Right ventricle myocardium inferior (tissue), 1 donor: Measurements from ENCODE around the gene DGKD. TPM values are rescaled to one million over a fixed set of nuclear protein-coding genes. Genes with fewer than 3 reads are reported as not detected.
"Not testable (repeated sequence)": the region's sequence is repeated elsewhere in the genome, so short reads cannot be mapped to it uniquely, and the experiment has no call there.

ENCODE experiments used
- ATAC-seq: fragments of 200-7000 bp; cut with Tn5 transposase; one replicate; pipeline ENCODE4 v1.9.1; 2020; ENCODE audit warnings: mild to moderate bottlenecking, moderate library complexity
- DNase-seq: peaks from one replicate; pipeline ENCODE4 v3.0.0; 2021; ENCODE audit errors: missing footprints
- intact Hi-C: fragments of 100-400 bp; cut with DNase I; formaldehyde crosslinking; loops from one replicate; pipeline ENCODE4 v1.11.0; 2022
- total RNA-seq: library from RNA; stranded (reverse); fragmentation: NEBNext Ultra II Directional; extraction: Animal tissue kit (Norgen Biotek cat#: 25700); gene quantifications from one replicate; pipeline ENCODE4 v1.2.1, GENCODE V29; 2021
- donor health status: DM: no; HTN: yes; CAD: no; lungs with severe emphysema.

DGKD gene
- total RNA-seq, 1 donor from 2014 or later: 29.2 TPM

DNA sequence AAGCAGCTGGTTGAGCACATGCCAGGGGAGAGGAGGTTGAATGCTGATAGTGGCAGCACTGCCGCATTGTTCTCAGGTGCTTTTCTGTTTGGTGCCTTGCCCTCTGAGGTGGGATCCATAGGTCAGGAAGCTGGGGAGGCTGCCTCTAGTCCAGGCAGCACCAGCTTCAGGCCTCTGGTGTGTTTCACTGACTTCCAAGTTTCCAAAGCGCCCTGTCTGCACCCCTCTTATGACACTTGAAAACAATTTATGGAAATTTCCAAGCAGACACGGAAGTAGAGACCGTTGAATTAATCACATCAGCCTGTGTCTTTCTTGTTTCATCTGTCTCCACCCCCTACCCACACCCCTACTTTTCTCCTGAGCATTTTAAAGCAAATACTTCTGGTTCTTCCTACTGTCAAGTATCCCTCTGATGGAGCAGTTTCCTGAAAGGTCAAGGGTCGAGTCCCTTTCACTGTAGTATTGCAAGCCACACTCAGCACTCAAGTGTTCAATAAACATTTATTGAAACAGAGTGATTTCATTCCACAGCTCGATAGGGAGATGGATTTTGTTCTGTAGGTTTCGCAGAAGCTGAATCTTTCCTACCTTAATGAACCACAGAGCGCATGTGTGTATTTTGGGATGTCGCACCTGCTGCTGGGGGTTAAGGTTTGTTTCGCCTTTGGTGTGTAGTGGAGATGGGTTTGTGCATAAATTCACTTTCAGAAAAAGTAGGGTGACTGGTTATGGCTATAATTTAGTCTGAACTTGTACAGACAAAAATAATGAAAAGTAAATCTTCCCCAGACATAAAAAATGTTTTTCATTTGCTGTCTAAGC lies 21.4 kb downstream of the DGKD start:
- DNase-seq (no peak), ATAC-seq (no peak)
- intact Hi-C loops: no loop called here

DNA sequence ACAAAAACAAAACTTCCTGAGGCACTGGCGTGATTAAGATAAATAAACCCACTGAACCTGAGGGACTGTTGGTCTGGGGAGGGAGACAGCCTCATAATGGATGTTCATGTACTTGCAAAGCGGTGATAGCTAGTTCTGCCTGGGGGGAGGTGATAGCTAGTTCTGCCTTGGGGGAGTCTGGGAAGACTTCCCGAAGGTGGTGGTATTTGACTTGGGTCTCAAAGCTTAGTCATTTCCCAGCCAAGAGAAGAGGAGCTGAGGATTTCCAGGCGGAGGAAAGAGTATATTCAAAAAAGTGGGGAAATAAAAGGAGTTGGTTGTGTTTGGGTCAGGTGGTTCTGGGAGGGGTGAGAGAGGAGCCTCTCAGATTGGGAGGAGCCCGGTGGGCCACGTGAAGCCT lies 24.7 kb downstream of the DGKD start:
- no peak for ATAC-seq
- intact Hi-C loops: no loop called here
- DNase-seq: no peak

DNA sequence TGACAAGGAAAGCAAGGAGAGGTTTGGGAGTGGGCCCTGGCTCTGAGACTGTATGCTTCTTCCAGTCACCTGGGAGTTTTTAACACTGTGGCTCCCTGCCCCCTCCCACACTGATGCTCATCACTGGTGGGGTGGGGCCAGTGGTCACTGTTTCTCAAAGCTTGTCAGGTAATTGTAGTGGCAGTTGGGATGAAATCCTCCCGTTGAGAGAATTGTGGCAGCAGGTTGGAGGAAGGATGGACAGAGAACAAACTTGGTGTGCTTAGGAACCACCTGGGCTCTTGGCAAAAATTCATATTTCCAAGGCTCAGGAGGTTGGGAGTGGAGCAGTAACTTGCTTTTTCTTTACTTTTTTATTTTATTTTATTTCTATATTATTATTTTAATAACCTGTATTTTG lies 25.1 kb downstream of the DGKD start:
- ATAC-seq (no peak), DNase-seq (no peak)
- intact Hi-C loops: no loop called here

DNA sequence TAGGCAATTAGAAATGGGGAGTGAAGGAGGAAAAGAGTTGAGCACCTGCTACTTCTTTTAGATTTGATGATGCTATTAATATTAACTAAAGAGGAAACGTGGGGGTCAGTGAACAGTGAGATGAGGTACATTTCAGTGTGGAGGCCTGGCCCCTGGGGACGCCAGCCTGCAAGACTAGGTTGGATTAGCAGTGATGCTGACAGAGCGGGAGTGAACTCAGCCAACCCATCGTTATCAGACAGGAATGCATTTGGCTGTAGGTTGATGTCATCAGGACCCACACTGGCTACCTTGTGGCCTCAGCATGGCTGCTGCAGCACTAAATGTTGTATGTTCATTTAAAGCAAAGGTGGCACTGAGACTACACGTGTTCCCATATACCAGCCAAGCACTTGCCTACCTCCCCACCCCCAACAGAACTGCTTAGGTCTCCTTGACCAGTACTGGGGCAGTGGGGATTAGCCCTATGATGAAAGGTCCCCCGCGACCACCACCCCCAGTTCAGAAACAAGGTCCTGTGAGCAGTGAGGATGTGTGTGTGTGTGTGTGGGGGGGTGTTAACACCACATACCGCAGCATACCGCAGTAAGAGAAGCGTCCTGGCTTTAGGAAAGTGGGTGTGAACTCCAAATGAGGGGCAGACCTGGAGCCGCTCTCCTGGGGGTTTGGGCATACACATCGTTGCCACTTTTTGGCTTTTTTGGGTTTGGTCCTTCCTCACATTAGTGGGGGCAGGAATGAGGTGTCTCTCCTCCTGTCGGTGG lies 26.0 kb downstream of the DGKD start:
- ATAC-seq (no peak), DNase-seq (no peak)
- intact Hi-C loops: no loop called here

DNA sequence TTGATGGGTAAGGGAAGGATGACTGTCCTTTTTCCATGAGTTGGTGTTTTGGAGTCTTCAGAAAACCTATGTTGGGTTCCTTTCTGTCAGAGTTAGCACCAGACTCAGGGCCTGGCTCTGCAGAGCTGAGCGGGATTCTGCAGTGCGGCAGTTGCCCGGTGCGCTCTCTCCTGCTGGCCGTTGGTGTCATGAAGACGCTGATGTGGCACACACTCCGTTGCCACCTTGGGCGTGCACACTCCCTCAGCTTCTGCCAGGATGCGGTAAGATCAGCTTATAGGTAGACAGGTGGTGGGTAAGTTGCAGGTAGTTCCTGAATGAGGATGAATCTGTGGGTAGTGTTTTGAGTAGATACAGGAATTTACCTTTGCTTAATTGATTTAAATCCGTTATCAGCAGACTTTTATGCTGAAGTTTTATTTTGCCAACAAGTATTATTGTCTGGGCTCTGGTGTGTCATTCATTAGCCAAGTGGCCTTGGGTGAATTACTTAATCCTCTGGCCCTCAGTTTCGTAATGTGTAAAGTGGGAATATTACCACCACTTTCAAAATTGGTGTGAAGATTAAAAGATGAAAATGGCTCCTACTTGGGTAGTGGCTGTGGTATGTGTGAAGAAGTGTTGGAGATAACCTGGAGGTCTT lies 26.8 kb downstream of the DGKD start:
- no peak for DNase-seq
- no peak for ATAC-seq
- intact Hi-C loops: no loop called here

DNA sequence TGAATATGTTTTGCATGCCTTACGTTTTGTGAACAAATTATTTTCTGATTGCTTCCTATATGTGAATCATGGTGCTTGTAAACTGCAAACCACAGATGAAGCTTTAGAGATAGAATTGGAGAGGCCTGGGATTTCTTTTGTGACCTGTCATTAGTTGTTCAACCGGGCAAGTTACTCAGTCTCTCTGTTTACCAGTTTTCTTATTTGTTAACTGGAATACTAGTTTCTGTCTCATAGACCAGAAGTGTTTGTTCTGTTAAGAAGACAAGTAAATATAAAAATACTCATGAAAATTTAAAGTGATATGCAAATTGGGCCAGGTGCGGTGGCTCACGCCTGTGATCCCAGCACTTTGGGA lies 27.3 kb downstream of the DGKD start:
- no peak for ATAC-seq
- intact Hi-C loops: no loop called here

DNA sequence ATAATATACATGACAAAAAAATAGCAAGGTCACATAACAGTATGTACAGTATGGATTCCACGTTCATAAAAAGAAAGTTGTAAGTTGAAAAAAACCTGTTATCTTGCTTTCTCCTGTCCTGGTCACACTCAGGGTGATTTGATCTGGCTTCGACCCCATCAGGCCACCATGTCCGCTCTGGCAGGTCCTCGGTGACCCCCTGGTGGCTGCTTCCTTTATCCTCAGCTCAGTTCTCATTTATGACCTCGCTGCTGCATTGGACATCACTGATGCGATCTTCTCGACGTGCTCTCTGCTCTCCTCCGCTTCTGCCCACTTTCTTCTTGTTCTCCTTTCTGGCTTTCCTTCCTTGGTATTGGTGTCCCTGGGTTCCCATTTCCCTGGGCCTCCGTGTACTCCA lies 29.7 kb downstream of the DGKD start:
- ATAC-seq (no peak), DNase-seq (no peak)
- intact Hi-C loops: no loop called here

More for the DNA sequence above, 27.3 kb downstream of the DGKD start:
- DNase-seq: no peak

DNA sequence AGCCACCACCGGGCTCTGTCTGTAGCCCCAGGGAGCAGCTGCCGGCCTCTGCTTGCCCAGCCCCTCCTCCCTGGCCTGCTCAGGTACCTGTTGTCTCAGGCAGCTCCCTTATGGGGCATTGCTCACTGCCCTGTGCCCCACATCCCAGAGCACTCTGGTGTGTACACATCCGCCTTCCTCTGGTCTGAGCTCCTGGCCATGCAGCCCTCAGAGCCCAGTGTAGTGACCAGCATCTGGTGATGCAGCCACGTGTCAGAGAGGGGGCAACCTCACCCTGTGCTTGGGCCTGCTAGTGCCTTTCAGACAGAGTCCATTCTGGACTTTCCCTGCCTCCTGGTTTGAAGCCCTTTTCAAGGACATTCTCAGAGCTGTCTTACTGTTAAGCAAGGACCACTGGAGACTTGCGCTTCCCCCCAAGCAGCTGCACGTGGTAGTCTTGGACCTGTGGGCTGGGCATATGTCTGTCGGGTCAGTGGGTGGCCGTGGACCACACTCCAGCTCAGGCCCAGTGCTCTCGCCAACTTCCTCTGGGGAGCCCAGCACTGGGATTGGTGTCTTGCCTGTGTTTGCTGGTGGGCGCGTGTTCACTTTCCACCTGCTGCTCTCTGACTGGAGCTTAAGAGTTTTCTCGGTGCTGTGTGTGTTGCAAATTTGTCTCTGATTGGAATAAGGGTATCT lies 30.7 kb downstream of the DGKD start:
- ATAC-seq (no peak), DNase-seq (no peak)
- intact Hi-C loops: no loop called here

DNA sequence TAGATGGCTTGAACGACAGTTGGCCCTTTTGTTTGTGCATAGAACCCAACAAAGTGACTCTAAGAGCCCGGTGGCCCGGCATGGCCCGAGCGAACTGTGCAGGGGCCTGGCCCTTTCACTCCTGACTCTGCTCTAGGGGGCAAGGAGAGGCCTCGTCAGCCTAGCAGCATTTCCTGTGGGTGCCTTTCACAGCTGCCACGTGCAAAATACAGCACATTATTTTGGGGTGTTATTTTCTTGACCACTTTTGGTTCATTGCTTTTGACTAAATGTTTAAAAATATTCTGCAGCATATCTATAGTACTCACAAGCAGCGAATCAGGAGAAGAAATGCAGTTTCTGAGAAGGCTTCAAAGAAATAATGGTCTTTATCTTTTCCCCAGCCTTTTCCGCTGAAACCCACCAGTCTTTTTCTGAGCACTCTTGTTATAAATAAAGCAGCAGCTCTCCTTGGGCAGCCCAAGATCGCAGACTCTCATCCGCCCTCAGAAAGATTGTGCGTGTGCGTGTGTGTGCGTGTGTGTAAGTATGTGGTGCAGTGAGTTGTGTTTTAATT lies 31.3 kb downstream of the DGKD start:
- intact Hi-C loops: loop anchor here (2.0 kb wide), 1 partner anchor 29 kb away; no protein-coding TSS in a partner anchor
- no peak for DNase-seq
- no peak for ATAC-seq

DNA sequence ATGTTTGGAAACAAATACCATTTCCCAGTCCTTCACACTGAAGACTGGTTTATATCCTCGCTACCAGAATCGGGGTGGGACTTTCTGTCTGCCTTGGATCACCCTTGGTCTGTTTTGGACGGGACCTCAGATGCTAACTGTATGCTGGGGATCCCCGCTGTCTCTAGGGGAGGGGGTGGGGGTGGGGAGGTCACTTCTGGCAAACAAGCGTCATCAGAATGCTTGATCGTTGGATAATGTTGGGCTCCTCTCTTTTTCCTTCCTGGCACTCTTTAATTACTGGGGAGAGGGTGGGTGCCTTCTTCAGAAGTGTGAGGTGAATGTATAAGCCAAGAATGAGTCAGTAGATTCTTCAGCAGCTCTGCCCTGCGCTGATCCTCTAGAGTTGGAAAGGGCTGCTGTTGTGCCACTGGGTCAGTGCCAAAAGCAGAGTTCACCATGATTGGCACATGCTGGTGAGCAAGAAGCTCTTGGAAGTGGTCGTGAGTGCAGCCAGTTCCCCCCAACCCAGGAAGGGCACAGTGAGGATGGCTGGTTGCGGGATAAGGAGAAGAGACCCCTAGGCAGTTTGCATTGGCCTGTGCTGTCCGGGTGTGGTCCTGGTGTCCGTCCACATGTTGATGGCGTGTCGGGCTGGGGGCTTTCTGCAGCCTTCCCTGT lies 32.2 kb downstream of the DGKD start:
- DNase-seq (no peak), ATAC-seq (peak; percentile 35)
- intact Hi-C loops: loop anchor here (2.0 kb wide), 1 partner anchor 30 kb away; no protein-coding TSS in a partner anchor

DNA sequence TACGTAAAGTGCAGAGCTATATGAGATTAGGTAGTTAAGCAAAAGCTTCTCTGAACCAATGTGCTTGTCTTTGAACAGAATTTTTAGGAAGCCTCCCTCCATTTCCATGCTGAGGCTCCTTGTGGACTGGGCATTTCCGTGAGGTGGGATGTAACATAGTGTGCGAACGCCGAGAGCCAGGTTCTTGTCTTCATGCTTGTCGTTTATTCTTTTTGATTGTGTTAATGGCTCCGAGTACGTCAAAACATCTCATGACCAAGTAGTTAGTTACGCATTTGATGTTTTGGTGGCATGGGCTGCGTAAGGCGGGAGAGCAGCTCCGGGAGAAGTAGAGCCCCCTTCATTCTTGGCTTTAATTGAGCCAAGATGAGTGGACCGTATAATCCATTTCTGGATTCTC lies 32.9 kb downstream of the DGKD start:
- intact Hi-C loops: loop anchor here (2.0 kb wide), 1 partner anchor 30 kb away; no protein-coding TSS in a partner anchor
- peak; percentile 4 for ATAC-seq

DNA sequence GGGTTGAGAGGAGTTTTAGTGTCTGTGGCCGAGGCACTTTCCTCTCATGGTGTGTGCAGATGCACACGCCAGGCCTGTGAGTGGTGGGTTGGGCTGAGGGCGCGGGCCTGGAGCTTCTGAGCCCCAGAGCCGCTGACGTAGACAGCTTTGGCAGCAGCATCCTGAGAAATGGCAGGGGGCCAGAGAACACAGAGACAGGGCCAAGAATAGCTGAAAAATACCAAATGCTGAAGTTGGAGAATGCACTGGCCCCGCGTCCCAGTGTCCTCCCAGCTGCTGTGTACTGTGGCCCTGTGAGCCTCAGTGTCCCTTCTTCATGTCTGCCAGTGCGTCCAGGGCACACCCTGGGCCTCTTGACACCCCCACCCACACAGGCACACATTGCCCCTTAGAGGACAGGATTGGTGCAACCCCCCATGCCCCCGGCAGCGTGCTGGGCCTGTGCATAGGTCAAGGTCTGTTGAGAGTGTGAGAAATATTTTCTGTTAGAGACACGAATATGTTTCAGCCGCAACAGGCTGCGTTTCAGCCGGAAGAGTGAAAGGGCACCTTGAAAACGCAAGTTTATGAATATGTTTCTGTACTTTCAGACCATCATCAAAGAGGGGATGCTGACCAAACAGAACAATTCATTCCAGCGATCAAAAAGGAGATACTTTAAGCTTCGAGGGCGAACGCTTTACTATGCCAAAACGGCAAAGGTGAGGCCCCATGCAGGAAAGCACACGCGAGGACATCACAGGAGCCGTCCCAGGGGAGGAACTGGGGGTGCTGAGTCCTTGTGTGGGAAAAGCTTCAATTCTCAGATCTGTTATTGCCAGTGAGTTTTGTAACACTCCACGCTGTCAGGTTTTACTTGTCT lies 33.6 kb downstream of the DGKD start:
- DNase-seq (peak; percentile 92), ATAC-seq (peak; percentile 95)
- intact Hi-C loops: loop anchor here (2.0 kb wide), 1 partner anchor 31 kb away; no protein-coding TSS in a partner anchor

More for the DNA sequence above, 32.9 kb downstream of the DGKD start:
- DNase-seq: no peak

DNA sequence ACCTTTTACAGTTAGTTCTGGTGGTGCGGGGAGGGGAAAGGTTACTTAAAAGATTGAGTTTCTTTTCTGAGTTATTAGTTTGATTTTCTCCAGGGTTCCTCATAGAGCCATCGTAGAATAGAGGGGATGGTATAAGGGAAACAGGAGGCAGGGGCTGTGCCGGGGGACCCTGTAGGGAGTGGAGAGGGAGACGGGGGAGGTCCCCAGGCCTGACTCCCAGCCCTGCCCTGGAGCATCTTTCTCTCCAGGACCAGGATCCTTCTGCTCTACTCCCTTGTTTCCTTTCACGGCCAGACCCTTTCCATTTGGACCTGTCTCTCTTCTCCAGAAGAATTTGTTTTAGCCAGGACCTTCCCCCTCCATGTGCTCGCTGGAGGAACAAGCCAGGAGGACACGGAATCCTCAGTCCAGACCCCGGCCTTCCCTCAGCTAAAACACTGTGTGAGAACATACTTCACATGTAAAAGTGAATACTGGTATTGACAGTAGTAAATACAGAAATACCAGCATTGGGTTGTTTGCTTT lies 35.4 kb downstream of the DGKD start:
- DNase-seq: no peak
- intact Hi-C loops: no loop called here
- no peak for ATAC-seq

DNA sequence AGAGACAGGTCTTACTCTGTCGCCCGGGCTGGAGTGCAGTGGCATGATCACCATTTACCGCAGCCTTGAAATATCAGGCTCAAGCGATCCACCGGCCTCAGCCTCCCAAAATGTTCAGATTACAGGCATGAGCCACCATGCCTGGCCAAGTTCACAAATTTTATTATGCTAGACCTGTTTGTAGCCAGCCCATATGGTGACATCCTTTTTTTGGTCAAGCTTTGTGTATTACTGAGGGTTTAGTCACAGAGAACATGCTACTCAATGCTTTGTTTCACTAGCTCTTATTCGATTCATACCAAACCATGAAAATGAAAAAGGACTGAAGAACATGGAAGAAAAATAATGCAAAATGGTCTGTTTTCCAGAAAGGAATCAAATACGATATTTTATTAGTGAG lies 41.4 kb downstream of the DGKD start:
- ATAC-seq (no peak), DNase-seq (no peak)
- intact Hi-C loops: no loop called here

DNA sequence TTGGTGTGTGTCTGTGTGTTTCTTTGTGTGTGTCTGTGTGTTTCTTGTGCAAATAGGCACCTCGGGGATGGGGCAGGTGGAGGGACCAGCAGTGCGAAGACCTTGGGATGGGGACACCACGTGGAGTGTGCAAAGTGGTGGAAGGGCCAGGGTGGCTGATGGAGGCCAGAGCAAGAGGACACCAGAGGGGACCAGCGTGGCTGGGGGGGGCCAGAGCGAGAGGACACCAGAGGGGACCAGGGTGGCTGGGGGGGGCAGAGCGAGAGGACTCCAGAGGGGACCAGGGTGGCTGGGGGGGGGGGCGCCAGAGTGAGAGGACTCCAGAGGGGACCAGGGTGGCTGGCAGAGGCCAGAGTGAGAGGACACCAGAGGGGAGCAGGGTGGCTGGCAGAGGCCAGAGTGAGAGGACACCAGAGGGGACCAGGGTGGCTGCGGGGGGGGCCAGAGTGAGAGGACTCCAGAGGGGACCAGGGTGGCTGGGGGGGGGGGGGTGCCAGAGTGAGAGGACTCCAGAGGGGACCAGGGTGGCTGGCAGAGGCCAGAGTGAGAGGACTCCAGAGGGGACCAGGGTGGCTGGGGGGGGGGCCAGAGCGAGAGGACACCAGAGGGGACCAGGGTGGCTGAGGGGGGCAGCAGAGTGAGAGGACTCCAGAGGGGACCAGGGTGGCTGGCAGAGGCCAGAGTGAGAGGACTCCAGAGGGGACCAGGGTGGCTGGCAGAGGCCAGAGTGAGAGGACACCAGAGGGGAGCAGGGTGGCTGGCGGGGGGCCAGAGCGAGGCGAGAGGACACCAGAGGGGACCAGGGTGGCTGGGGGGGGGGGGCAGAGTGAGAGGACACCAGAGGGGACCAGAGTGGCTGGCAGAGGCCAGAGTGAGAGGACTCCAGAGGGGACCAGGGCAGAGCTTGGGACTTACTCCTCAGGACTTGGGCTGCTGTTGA lies 42.7 kb downstream of the DGKD start:
- DNase-seq, intact Hi-C loops: not testable (repeated sequence)

More for the DNA sequence above, 42.7 kb downstream of the DGKD start:
- not testable (repeated sequence) for ATAC-seq
